Large intestine (tissue), 3 donors: ENCODE data around the gene A1BG. TPM values are rescaled to one million over a fixed set of nuclear protein-coding genes. Genes with fewer than 3 reads are reported as not detected.
"Not testable (repeated sequence)": the region's sequence is repeated elsewhere in the genome, so short reads cannot be mapped to it uniquely, and the experiment has no call there.

Experiments used
- DNase-seq, 2 donors: peaks; one replicate each; pipeline versions ENCODE4 v3.0.0 to v3.0.0-alpha.2; 2013
- H3K27ac ChIP-seq: one replicate; pipeline ENCODE4 v1.5.1; 2013; ENCODE audit warnings: low read length
- H3K27me3 ChIP-seq: 2 replicates; pipeline ENCODE4 v1.6.1; 2013; ENCODE audit warnings: low read length; ENCODE audit not compliant: control insufficient read depth, insufficient read depth
- H3K36me3 ChIP-seq: 2 replicates; pipeline ENCODE4 v1.6.1; 2013; ENCODE audit warnings: low read length; ENCODE audit not compliant: control insufficient read depth, insufficient read depth
- H3K4me1 ChIP-seq: one replicate; pipeline ENCODE4 v1.6.1; 2013; ENCODE audit warnings: low read length; ENCODE audit not compliant: control insufficient read depth, insufficient read depth
- H3K4me3 ChIP-seq: one replicate; pipeline ENCODE4 v1.5.1; 2013; ENCODE audit warnings: low read length
- H3K9me3 ChIP-seq: one replicate; pipeline ENCODE4 v1.6.1; 2013; ENCODE audit warnings: mild to moderate bottlenecking, low read depth, low read length, moderate library complexity; ENCODE audit not compliant: control insufficient read depth
- WGBS: methylation state at CpG from one replicate; pipeline ENCODE4 v1.1.5; 2013; ENCODE audit warnings: low lambda C conversion rate; ENCODE audit not compliant: insufficient coverage; 5-methylcytosine and 5-hydroxymethylcytosine counted together
- polyA plus RNA-seq: library from polyadenylated mRNA; unstranded; fragments of 120-200 nt; gene quantifications from one replicate; pipeline ENCODE4 v1.2.1, GENCODE V29; 2013

A1BG gene
- polyA plus RNA-seq, 1 donor = 1.8 TPM

- peaks cover 13% of the 10 kb centered on the region for H3K36me3 ChIP-seq
- DNase-seq = peak in 1 of 2 donors; percentile 64
- peaks cover 26% of the 10 kb centered on the region for H3K4me1 ChIP-seq
- peak overlapping the region; percentile 94 for H3K27ac ChIP-seq
- H3K9me3 ChIP-seq = no peaks in the 10 kb centered on the region
- WGBS = no CpG with 5 or more reads among the region's 36 CpGs
- no peaks in the 10 kb centered on the region for H3K27me3 ChIP-seq
- peak overlapping the region; percentile 64 for H3K4me3 ChIP-seq
Measured at GRCh38 chr19:58385891-58386575, 32.7 kb upstream of the A1BG start.

- DNase-seq = no peak
- WGBS = no CpG with 5 or more reads among the region's 9 CpGs
- Histone ChIP-seq H3K27ac (peak overlapping the region; percentile 94), H3K36me3 (peaks cover 7% of the 10 kb centered on the region), H3K9me3 (no peaks in the 10 kb centered on the region), H3K4me3 (peak overlapping the region; percentile 64), H3K4me1 (peaks cover 26% of the 10 kb centered on the region), H3K27me3 (no peaks in the 10 kb centered on the region)
Measured at GRCh38 chr19:58385313-58385890, 32.1 kb upstream of the A1BG start.

GRCh38 chr19:58382997-58383603, 29.8 kb upstream of the A1BG start:
- H3K27me3 ChIP-seq = no peaks in the 10 kb centered on the region
- H3K4me1 ChIP-seq = peaks cover 34% of the 10 kb centered on the region
- H3K27ac ChIP-seq = no peak overlapping the region
- no peak overlapping the region for H3K4me3 ChIP-seq
- H3K36me3 ChIP-seq = no peaks in the 10 kb centered on the region
- DNase-seq = no peak
- no peaks in the 10 kb centered on the region for H3K9me3 ChIP-seq
- no CpG with 5 or more reads among the region's 6 CpGs for WGBS

GRCh38 chr19:58381460-58382212, 28.3 kb upstream of the A1BG start:
- H3K4me1 ChIP-seq = peaks cover 30% of the 10 kb centered on the region
- H3K27ac ChIP-seq = peak overlapping the region; percentile 86
- H3K27me3 ChIP-seq = no peaks in the 10 kb centered on the region
- no peaks in the 10 kb centered on the region for H3K9me3 ChIP-seq
- peak overlapping the region; percentile 58 for H3K4me3 ChIP-seq
- no peak for DNase-seq
- no peaks in the 10 kb centered on the region for H3K36me3 ChIP-seq
- no CpG with 5 or more reads among the region's 26 CpGs for WGBS

GRCh38 chr19:58380662-58381459, 27.6 kb upstream of the A1BG start, which contains the start of gene ZNF837:
TSS of gene ZNF837 (minus strand) at chr19:58381030. CDS start at chr19:58369332, 11,698 bp downstream.
- Histone ChIP-seq H3K36me3 (no peaks in the 10 kb centered on the region), H3K4me1 (peaks cover 26% of the 10 kb centered on the region), H3K9me3 (no peaks in the 10 kb centered on the region), H3K4me3 (peak within 1 kb of the TSS; percentile 58), H3K27me3 (no peaks in the 10 kb centered on the region), H3K27ac (peak within 1 kb of the TSS; percentile 86)
- peak; percentile 100 for DNase-seq
- no CpG with 5 or more reads among the region's 83 CpGs for WGBS

- H3K36me3 ChIP-seq = no peaks in the 10 kb centered on the region
- WGBS = no CpG with 5 or more reads among the region's 24 CpGs
- DNase-seq = peak in 1 of 2 donors; percentile 53
- H3K9me3 ChIP-seq = no peaks in the 10 kb centered on the region
- peaks cover 19% of the 10 kb centered on the region for H3K4me1 ChIP-seq
- peak overlapping the region; percentile 58 for H3K4me3 ChIP-seq
- H3K27me3 ChIP-seq = no peaks in the 10 kb centered on the region
- H3K27ac ChIP-seq = peak overlapping the region; percentile 86
Measured at GRCh38 chr19:58380037-58380661, 26.9 kb upstream of the A1BG start.

- no CpG with 5 or more reads among the region's 6 CpGs for WGBS
- H3K4me1 ChIP-seq = peaks cover 15% of the 10 kb centered on the region
- no peaks in the 10 kb centered on the region for H3K9me3 ChIP-seq
- H3K27me3 ChIP-seq = no peaks in the 10 kb centered on the region
- H3K4me3 ChIP-seq = no peak overlapping the region
- no peak overlapping the region for H3K27ac ChIP-seq
- no peak for DNase-seq
- H3K36me3 ChIP-seq = no peaks in the 10 kb centered on the region
Measured at GRCh38 chr19:58379246-58379645, 26.0 kb upstream of the A1BG start.

GRCh38 chr19:58376724-58377123, 23.4 kb upstream of the A1BG start:
- not testable (repeated sequence) for H3K27me3 ChIP-seq, H3K36me3 ChIP-seq, H3K4me3 ChIP-seq, H3K27ac ChIP-seq, H3K9me3 ChIP-seq, DNase-seq
- WGBS = no CpG with 5 or more reads among the region's 7 CpGs
- H3K4me1 ChIP-seq = peaks cover 11% of the 10 kb centered on the region

- Histone ChIP-seq H3K27me3 (no peaks in the 10 kb centered on the region), H3K4me3 (no peak overlapping the region), H3K36me3 (no peaks in the 10 kb centered on the region), H3K27ac (no peak overlapping the region), H3K4me1 (peaks cover 2% of the 10 kb centered on the region), H3K9me3 (no peaks in the 10 kb centered on the region)
- DNase-seq = no peak
- WGBS = 90% methylated on average over 2 of the region's 4 CpGs
Measured at GRCh38 chr19:58374200-58374599, 20.9 kb upstream of the A1BG start.
